Measurements from ENCODE around the gene RNF168.

- TF ChIP-seq CTCF (conservative IDR thresholded peaks at IDR 0.05) = peak; percentile 38
- no peak for TF ChIP-seq ZFX (IDR thresholded peaks at IDR 0.05)
These were observed 21.0 kb upstream of the RNF168 start for GRCh38 chr3:196524527-196524926.

All from C4-2B (cell line).